ENCODE results near the gene ARL16.

The ARL16 gene

GRCh38 chr17:81696218-81696941 lies 12.8 kb upstream of the ARL16 start:
- TF ChIP-seq CTCF (conservative IDR thresholded peaks at IDR 0.05) (no peak), ZFX (IDR thresholded peaks at IDR 0.05) (no peak)
- no peak overlapping the region for H3K27ac ChIP-seq

- TF ChIP-seq ZFX (IDR thresholded peaks at IDR 0.05) (no peak), CTCF (conservative IDR thresholded peaks at IDR 0.05) (no peak)
Measured at GRCh38 chr17:81695801-81696200, 12.2 kb upstream of the ARL16 start.

GRCh38 chr17:81695211-81695610 lies 11.6 kb upstream of the ARL16 start:
- H3K27ac ChIP-seq, result no peak overlapping the region

More at GRCh38 chr17:81695801-81696200, 12.2 kb upstream of the ARL16 start:
- H3K27ac ChIP-seq, result no peak overlapping the region

GRCh38 chr17:81694810-81695209 lies 11.2 kb upstream of the ARL16 start:
- TF ChIP-seq ZFX (IDR thresholded peaks at IDR 0.05), result no peak
- TF ChIP-seq CTCF (conservative IDR thresholded peaks at IDR 0.05), result no peak
- H3K27ac ChIP-seq, result no peak overlapping the region

More at GRCh38 chr17:81695211-81695610, 11.6 kb upstream of the ARL16 start:
- TF ChIP-seq ZFX (IDR thresholded peaks at IDR 0.05), result no peak
- no peak for TF ChIP-seq CTCF (conservative IDR thresholded peaks at IDR 0.05)

- TF ChIP-seq ZFX (IDR thresholded peaks at IDR 0.05) (no peak), CTCF (conservative IDR thresholded peaks at IDR 0.05) (no peak)
- H3K27ac ChIP-seq, result no peak overlapping the region
Measured at GRCh38 chr17:81693509-81694210, 10.1 kb upstream of the ARL16 start.

GRCh38 chr17:81691608-81692007 lies 8.0 kb upstream of the ARL16 start:
- no peak overlapping the region for H3K27ac ChIP-seq
- no peak for TF ChIP-seq ZFX (IDR thresholded peaks at IDR 0.05)
- TF ChIP-seq CTCF (conservative IDR thresholded peaks at IDR 0.05), result no peak

GRCh38 chr17:81691196-81691595 lies 7.6 kb upstream of the ARL16 start:
- H3K27ac ChIP-seq, result no peak overlapping the region
- TF ChIP-seq ZFX (IDR thresholded peaks at IDR 0.05) (no peak), CTCF (conservative IDR thresholded peaks at IDR 0.05) (no peak)

Data from C4-2B (cell line).